ENCODE data around the gene GPER1.
A peak's percentile ranks its signal among the peaks of the same experiment; 100 is the strongest.

GPER1 gene

GRCh38 chr7:1058821-1059199, 29.1 kb upstream of the GPER1 start:
- no peak for DNase-seq (ENCODE audit: low read depth, low spot score)
- H3K9ac ChIP-seq (ENCODE audit: insufficient read length, low read depth) = no peak overlapping the region

GRCh38 chr7:1059200-1060091, 28.5 kb upstream of the GPER1 start:
- H3K4me3 ChIP-seq (ENCODE audit: insufficient read length, low read depth) = peak overlapping the region; percentile 22
- no peaks in the 10 kb centered on the region for H3K9me3 ChIP-seq (ENCODE audit: insufficient read depth, low read length)
- H3K27me3 ChIP-seq (ENCODE audit: insufficient read depth, insufficient read length) = no peaks in the 10 kb centered on the region
- peaks cover 38% of the 10 kb centered on the region for H3K4me1 ChIP-seq (ENCODE audit: insufficient read depth, insufficient read length)
- TF ChIP-seq YY1 (IDR thresholded peaks at IDR 0.05; ENCODE audit: insufficient read depth, insufficient read length) = no peak
- TF ChIP-seq SUZ12 (IDR thresholded peaks at IDR 0.05; ENCODE audit: extremely low read depth, insufficient read depth, insufficient read length) = no peak
- no peak for TF ChIP-seq ZNF274 (IDR thresholded peaks at IDR 0.05; ENCODE audit: low read depth, low read length)
- H3K36me3 ChIP-seq (ENCODE audit: insufficient read depth, insufficient read length, low read length) = peaks cover 42% of the 10 kb centered on the region
- no peak overlapping the region for H3K9ac ChIP-seq (ENCODE audit: insufficient read length, low read depth)
- DNase-seq (ENCODE audit: low read depth, low spot score) = peak; percentile 69

More at GRCh38 chr7:1058821-1059199, 29.1 kb upstream of the GPER1 start:
- Histone ChIP-seq H3K4me1 (ENCODE audit: insufficient read depth, insufficient read length) (peaks cover 36% of the 10 kb centered on the region), H3K27me3 (ENCODE audit: insufficient read depth, insufficient read length) (no peaks in the 10 kb centered on the region), H3K4me3 (ENCODE audit: insufficient read length, low read depth) (no peak overlapping the region), H3K36me3 (ENCODE audit: insufficient read depth, insufficient read length, low read length) (peaks cover 37% of the 10 kb centered on the region), H3K9me3 (ENCODE audit: insufficient read depth, low read length) (no peaks in the 10 kb centered on the region)
- TF ChIP-seq SUZ12 (IDR thresholded peaks at IDR 0.05; ENCODE audit: extremely low read depth, insufficient read depth, insufficient read length) = no peak
- TF ChIP-seq ZNF274 (IDR thresholded peaks at IDR 0.05; ENCODE audit: low read depth, low read length) = no peak
- TF ChIP-seq YY1 (IDR thresholded peaks at IDR 0.05; ENCODE audit: insufficient read depth, insufficient read length) = no peak

- no peak for DNase-seq (ENCODE audit: low read depth, low spot score)
- H3K4me3 ChIP-seq (ENCODE audit: insufficient read length, low read depth) = peak overlapping the region; percentile 22
- TF ChIP-seq YY1 (IDR thresholded peaks at IDR 0.05; ENCODE audit: insufficient read depth, insufficient read length) (no peak), SUZ12 (IDR thresholded peaks at IDR 0.05; ENCODE audit: extremely low read depth, insufficient read depth, insufficient read length) (no peak), ZNF274 (IDR thresholded peaks at IDR 0.05; ENCODE audit: low read depth, low read length) (no peak)
- H3K36me3 ChIP-seq (ENCODE audit: insufficient read depth, insufficient read length, low read length) = peaks cover 38% of the 10 kb centered on the region
- peaks cover 32% of the 10 kb centered on the region for H3K4me1 ChIP-seq (ENCODE audit: insufficient read depth, insufficient read length)
- no peaks in the 10 kb centered on the region for H3K9me3 ChIP-seq (ENCODE audit: insufficient read depth, low read length)
- H3K9ac ChIP-seq (ENCODE audit: insufficient read length, low read depth) = peak overlapping the region; percentile 66
- no peaks in the 10 kb centered on the region for H3K27me3 ChIP-seq (ENCODE audit: insufficient read depth, insufficient read length)
Measured at GRCh38 chr7:1060315-1061072, 27.4 kb upstream of the GPER1 start.

GRCh38 chr7:1061180-1061579, 26.7 kb upstream of the GPER1 start:
- peaks cover 28% of the 10 kb centered on the region for H3K4me1 ChIP-seq (ENCODE audit: insufficient read depth, insufficient read length)
- no peaks in the 10 kb centered on the region for H3K27me3 ChIP-seq (ENCODE audit: insufficient read depth, insufficient read length)
- no peaks in the 10 kb centered on the region for H3K9me3 ChIP-seq (ENCODE audit: insufficient read depth, low read length)
- TF ChIP-seq SUZ12 (IDR thresholded peaks at IDR 0.05; ENCODE audit: extremely low read depth, insufficient read depth, insufficient read length) (no peak), YY1 (IDR thresholded peaks at IDR 0.05; ENCODE audit: insufficient read depth, insufficient read length) (no peak), ZNF274 (IDR thresholded peaks at IDR 0.05; ENCODE audit: low read depth, low read length) (no peak)
- DNase-seq (ENCODE audit: low read depth, low spot score) = no peak
- H3K4me3 ChIP-seq (ENCODE audit: insufficient read length, low read depth) = no peak overlapping the region
- H3K9ac ChIP-seq (ENCODE audit: insufficient read length, low read depth) = no peak overlapping the region
- H3K36me3 ChIP-seq (ENCODE audit: insufficient read depth, insufficient read length, low read length) = peaks cover 35% of the 10 kb centered on the region

DNA sequence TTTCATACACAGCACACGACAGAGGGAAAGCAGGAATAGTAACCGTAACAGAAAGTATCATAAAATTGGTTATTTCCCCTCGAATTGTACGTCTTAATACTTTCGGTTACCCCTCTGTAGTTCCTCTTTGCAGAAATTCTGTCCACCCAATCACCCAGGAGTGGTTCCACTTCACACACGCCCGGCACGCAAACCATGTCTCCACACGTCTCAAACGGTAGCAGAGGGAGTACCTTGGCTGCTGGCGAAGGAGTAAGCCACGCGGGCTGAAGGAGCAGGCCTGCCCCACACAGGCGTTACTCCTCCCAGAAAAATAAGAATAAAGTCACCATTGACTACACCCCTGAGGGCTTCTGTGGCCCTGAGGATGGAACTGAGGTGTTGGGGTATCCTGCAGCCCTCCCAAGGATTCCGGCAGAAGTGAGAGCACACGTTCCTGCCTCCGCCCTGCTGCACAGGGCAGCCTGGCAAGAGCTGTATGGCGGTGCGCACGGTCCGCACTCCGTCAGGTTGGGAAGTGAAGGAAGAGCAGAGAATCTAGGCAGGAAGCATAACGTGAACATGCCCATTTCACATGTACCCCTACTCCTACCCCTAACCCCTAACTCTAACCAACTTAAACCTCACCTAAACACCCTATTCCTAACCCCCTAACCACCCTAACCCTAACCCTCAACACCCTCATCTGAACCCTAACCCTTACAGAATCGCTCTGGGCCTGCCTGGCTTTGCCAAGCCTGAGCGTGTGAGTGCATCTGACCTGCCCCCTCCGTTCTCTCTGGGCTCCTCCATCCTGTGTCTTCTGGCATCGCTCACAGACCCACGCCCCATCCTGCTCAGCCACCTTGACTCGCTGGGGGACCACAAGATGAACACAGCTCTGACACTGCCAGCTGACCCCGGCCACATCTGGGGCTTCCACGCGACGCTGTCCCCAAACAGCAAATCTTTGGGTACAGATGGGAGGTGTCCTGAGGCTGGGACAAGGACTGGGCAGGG, 25.3 kb upstream of the GPER1 start:
- DNase-seq (ENCODE audit: low read depth, low spot score) = no peak
- TF ChIP-seq SUZ12 (IDR thresholded peaks at IDR 0.05; ENCODE audit: extremely low read depth, insufficient read depth, insufficient read length) (no peak), YY1 (IDR thresholded peaks at IDR 0.05; ENCODE audit: insufficient read depth, insufficient read length) (no peak), ZNF274 (IDR thresholded peaks at IDR 0.05; ENCODE audit: low read depth, low read length) (no peak)
- no peaks in the 10 kb centered on the region for H3K27me3 ChIP-seq (ENCODE audit: insufficient read depth, insufficient read length)
- H3K36me3 ChIP-seq (ENCODE audit: insufficient read depth, insufficient read length, low read length) = peaks cover 28% of the 10 kb centered on the region
- no peaks in the 10 kb centered on the region for H3K9me3 ChIP-seq (ENCODE audit: insufficient read depth, low read length)
- peaks cover 28% of the 10 kb centered on the region for H3K4me1 ChIP-seq (ENCODE audit: insufficient read depth, insufficient read length)
- H3K4me3 ChIP-seq (ENCODE audit: insufficient read length, low read depth) = no peak overlapping the region
- no peak overlapping the region for H3K9ac ChIP-seq (ENCODE audit: insufficient read length, low read depth)

GRCh38 chr7:1063361-1063760, 24.6 kb upstream of the GPER1 start:
- H3K4me1 ChIP-seq (ENCODE audit: insufficient read depth, insufficient read length) = peaks cover 28% of the 10 kb centered on the region
- no peaks in the 10 kb centered on the region for H3K27me3 ChIP-seq (ENCODE audit: insufficient read depth, insufficient read length)
- TF ChIP-seq SUZ12 (IDR thresholded peaks at IDR 0.05; ENCODE audit: extremely low read depth, insufficient read depth, insufficient read length) = no peak
- no peak for TF ChIP-seq YY1 (IDR thresholded peaks at IDR 0.05; ENCODE audit: insufficient read depth, insufficient read length)
- no peak for TF ChIP-seq ZNF274 (IDR thresholded peaks at IDR 0.05; ENCODE audit: low read depth, low read length)
- H3K9me3 ChIP-seq (ENCODE audit: insufficient read depth, low read length) = no peaks in the 10 kb centered on the region
- no peak overlapping the region for H3K9ac ChIP-seq (ENCODE audit: insufficient read length, low read depth)
- no peak overlapping the region for H3K4me3 ChIP-seq (ENCODE audit: insufficient read length, low read depth)
- peaks cover 21% of the 10 kb centered on the region for H3K36me3 ChIP-seq (ENCODE audit: insufficient read depth, insufficient read length, low read length)
- DNase-seq (ENCODE audit: low read depth, low spot score) = no peak

Data from NT2/D1 (cell line).